ENCODE data around the gene RAB2B.
A peak's percentile ranks its signal among the peaks of the same experiment; 100 is the strongest.

The RAB2B gene

DNA sequence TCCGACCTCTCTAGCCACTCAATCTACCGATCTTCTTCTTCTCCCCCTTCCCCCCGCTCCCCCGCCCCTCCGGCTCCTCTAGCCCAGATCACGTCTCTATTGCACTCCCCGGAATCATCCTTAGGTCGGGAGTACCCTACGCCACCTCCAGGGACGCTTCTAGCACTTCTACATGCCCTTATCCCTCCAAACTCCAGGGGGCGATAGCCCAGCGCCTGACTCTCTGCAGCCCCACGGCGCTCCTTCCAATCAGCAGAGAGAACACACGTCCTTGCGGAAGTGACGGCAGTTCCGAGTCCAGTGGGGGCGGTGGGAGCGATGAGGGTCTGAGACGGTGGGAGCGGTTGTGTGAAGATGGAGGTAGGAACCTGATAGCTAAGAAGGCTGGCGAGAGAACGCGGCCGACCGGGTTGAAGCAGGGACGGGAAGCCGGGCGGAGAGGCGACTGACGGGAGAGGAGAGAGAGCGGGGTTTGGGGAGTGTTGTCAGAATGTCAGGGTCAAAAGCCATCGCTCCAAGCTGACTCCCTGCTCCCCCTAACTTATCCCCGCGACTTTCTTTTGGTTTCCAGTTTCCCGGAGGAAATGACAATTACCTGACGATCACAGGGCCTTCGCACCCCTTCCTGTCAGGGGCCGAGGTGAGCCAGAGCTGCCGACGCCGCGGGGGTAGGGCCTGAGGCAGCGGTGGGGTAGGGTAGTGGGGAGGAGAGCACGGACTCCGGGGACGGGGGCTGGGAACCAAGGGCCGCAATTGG is at the start of gene RAB2B, which contains the start of gene TOX4:
TSS of gene RAB2B (minus strand) at position 35 of the 757 bp plus-strand sequence. CDS start 87 bp downstream, outside the sequence.
TSS of gene TOX4 (plus strand) at position 271 of the 757 bp plus-strand sequence. CDS start at position 355, 84 bp downstream.
- DNase-seq (ENCODE audit: low read depth in 2 of 2) = peak; percentile 84 to 93

DNA sequence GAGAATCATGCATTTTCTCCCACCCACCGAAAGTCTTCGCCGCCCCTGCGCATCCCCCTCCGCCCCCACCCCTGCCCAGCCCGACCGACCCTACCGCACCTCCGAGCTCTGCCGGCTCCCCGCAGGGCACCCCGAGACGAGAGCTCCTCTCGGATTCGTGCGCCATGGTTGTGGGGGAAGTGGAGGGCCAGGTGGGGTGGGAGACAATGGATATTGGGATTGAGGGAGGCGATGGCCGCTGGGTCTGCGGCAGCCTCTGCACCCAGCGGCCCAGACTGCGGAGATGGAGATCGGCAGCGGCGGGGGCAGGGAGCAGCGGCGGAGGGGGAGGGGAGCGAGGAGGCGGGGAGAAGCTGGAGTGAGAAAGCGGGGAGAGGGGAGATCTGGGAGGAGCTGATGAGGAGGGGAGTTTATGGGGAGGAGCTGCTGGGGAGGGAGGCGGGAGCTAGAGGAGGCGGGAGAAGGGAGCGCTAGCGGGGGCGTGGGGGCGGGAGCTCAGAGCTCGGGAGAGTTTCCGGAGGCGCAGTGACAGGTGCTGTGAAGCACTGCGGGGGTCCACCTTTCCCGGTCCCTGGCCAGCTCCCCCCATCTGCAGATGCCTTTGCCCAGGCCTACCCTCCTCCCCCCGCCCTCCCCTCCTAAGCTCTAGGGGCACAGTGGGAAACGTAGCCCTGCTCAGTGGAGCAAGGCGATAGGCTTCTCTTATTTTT is 49.4 kb upstream of the RAB2B start, which contains the start of gene SALL2:
TSS of gene SALL2 (minus strand) at position 385 of the 710 bp plus-strand sequence. CDS start at position 166, 219 bp downstream.
- DNase-seq (ENCODE audit: low read depth in 2 of 2) = peak; percentile 46

- no peak for DNase-seq (ENCODE audit: low read depth in 2 of 2)
Observed at GRCh38 chr14:21525571-21525961, 48.8 kb upstream of the RAB2B start.

- DNase-seq (ENCODE audit: low read depth in 2 of 2) = no peak
Observed at GRCh38 chr14:21524575-21525490, 48.1 kb upstream of the RAB2B start.

DNA sequence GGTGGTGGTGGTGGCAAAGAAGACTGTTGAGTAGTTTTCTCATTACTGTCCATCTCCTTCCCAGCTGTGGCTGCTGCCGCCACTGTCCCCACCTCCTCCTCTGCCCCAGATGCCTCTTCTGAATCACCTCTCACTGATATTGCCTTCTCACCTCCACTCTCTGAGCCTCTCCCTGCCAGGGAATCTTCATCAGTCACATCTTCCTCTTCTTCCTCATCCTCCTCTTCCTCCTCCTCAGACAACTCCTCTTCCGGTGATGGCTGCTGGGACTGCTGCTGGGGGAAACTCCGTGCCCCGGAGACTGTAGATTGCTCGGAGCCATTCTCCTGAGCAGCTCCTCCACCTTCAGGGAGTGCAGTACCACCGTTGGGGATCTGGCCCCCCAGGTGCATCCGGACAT is 46.4 kb upstream of the RAB2B start:
- no peak for DNase-seq (ENCODE audit: low read depth in 2 of 2)

DNA sequence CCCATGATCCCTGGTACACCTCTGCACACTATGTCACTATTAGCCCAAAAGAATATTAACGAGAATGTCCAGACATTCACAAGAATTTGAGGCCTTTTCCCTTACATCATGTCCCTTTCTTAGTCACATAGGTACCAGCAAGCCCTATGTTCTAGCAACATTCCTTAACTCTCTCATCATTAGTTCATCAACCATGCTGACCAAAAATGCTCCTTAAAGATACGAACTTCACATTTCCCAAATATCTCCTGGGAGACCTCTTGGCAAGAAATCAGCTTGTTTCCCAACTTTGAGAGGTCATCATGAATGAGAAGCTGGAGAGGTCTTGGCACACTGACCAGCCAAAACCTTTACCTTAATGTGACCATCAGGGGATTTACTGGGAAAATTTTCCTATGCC is 44.7 kb upstream of the RAB2B start:
- no peak for DNase-seq (ENCODE audit: low read depth in 2 of 2)

GRCh38 chr14:21520767-21521166 is 44.0 kb upstream of the RAB2B start:
- no peak for DNase-seq (ENCODE audit: low read depth in 2 of 2)

GRCh38 chr14:21518725-21519124 is 42.0 kb upstream of the RAB2B start:
- DNase-seq (ENCODE audit: low read depth in 2 of 2) = no peak

DNA sequence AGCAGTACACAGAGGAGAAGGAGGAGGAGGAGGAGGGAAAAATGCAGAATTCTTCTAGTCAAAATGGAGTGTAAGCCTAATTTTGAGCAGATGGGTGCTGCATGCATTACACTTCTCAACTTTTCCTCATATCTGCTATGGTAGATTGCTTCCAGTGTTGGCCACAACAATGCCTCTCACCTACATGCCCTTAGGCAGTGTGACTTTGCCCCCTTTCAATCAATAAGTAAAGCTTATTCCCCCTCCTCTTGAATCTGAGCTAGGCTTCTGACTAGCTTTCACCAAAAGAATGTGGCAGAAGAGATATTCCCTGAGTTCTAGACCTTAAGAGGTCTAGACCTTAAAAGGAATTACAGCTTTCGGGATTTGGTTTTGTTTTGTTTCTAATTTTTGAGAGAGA is 37.6 kb upstream of the RAB2B start:
- no peak for DNase-seq (ENCODE audit: low read depth in 2 of 2)

- DNase-seq (ENCODE audit: low read depth in 2 of 2) = peak; percentile 82 to 92
Observed at GRCh38 chr14:21510735-21511657, 34.2 kb upstream of the RAB2B start, which contains the start of gene METTL3. METTL3 (minus strand) TSS chr14:21511340; CDS start chr14:21511223, 117 bp downstream.

- DNase-seq (ENCODE audit: low read depth in 2 of 2) = no peak
Observed at GRCh38 chr14:21509432-21510143, 32.8 kb upstream of the RAB2B start.

DNA sequence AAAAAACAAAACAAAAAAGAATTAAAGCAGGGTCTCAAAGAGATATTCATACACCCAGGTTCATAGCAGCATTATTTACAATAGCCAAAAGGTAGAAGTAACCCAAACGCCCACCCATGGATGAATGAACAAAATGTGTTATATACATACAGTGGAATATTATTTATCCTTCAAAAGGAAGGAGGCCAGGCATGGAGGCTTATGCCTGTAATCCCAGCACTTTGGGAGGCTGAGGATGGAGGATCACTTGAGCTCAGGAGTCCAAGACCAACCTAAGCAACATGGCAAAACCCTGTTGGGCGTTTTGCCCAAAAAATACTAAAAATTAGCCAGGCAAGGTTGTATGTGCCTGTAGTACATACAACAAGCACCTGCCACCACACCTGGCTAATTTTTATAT is 29.8 kb upstream of the RAB2B start:
- no peak for DNase-seq (ENCODE audit: low read depth in 2 of 2)

GRCh38 chr14:21505012-21505553 is 28.3 kb upstream of the RAB2B start:
- no peak for DNase-seq (ENCODE audit: low read depth in 2 of 2)

DNA sequence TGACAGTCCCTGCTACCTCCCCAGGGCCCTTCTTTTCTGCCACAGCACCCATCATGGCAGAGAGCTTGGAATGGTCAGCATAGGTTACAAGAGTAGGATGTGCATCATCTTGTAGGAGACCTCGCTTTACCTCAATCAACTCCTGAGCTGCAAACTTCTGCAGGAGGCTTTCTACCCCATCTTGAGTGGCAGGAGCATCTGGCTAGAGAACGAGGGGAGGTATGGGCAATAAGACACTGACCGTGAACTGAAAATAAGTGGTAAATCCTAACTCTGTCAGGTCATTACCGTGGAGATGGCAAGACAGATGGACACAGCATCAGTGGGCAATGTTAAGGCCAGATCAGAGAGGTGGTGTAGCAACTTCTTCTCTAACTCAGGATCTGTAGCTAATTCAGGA is 26.6 kb upstream of the RAB2B start:
- DNase-seq (ENCODE audit: low read depth in 2 of 2) = no peak

- DNase-seq (ENCODE audit: low read depth in 2 of 2) = no peak
Observed at GRCh38 chr14:21501568-21501967, 24.8 kb upstream of the RAB2B start.

- no peak for DNase-seq (ENCODE audit: low read depth in 2 of 2)
Observed at GRCh38 chr14:21498540-21499526, 22.1 kb upstream of the RAB2B start.

DNA sequence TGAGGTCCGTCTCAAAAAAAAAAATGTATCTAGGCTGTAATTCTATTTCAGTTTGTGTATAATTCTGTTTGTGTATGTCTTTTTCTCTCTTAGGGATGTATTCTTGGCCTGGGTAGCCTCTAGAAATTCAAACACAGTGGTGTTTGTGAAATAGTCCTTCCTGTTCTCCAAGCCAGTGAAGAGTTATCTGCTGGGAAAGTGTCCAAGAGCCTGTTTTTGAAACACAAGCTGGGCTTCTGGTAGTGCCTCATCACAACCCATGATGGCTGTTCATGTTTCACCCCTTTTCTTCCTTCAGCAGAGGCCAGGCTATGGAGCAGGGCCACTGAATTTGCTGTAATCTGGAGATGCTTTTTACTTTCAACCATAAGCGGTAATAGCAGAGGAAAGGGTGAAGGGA is 19.7 kb upstream of the RAB2B start:
- no peak for DNase-seq (ENCODE audit: low read depth in 2 of 2)

Measured in stimulated activated CD8-positive, alpha-beta memory T cell treated with anti-CD3 and anti-CD28 coated beads, Interleukin-15, amount 100 ng/mL, for 4 hours (primary cell).